Measurements from ENCODE around the gene RPP30. TPM values are rescaled to one million over a fixed set of nuclear protein-coding genes. Genes with fewer than 3 reads are reported as not detected.

The RPP30 gene
- total RNA-seq, 2 donors from 2014 or later = 58.3 to 62.4 TPM

- Histone ChIP-seq H3K27ac (ENCODE audit: low read depth, low read length) (no peak overlapping the region), H3K36me3 (ENCODE audit: control insufficient read depth, insufficient read depth, low read length) (no peaks in the 10 kb centered on the region), H3K27me3 (ENCODE audit: control insufficient read depth, insufficient read depth, low read length, poor library complexity, severe bottlenecking) (no peaks in the 10 kb centered on the region), H3K4me1 (ENCODE audit: control insufficient read depth, insufficient read depth, low read length) (no peaks in the 10 kb centered on the region), H3K9me3 (ENCODE audit: control insufficient read depth, low read length) (no peaks in the 10 kb centered on the region), H3K4me3 (ENCODE audit: low read length) (no peak overlapping the region), H3K9ac (ENCODE audit: extremely low read depth, low read length, poor library complexity, severe bottlenecking) (no peak overlapping the region)
- Mint-ChIP-seq H3K4me3 (no peak overlapping the region), H3K9me3 (peaks cover under 1% of the 10 kb centered on the region), H3K36me3 (ENCODE audit: low read depth) (no peaks in the 10 kb centered on the region), H3K27ac (no peak overlapping the region), H3K27me3 (ENCODE audit: insufficient read depth) (peaks cover 71% of the 10 kb centered on the region), H3K4me1 (no peaks in the 10 kb centered on the region)
- DNase-seq = no peak
- TF ChIP-seq, protein P1, sequence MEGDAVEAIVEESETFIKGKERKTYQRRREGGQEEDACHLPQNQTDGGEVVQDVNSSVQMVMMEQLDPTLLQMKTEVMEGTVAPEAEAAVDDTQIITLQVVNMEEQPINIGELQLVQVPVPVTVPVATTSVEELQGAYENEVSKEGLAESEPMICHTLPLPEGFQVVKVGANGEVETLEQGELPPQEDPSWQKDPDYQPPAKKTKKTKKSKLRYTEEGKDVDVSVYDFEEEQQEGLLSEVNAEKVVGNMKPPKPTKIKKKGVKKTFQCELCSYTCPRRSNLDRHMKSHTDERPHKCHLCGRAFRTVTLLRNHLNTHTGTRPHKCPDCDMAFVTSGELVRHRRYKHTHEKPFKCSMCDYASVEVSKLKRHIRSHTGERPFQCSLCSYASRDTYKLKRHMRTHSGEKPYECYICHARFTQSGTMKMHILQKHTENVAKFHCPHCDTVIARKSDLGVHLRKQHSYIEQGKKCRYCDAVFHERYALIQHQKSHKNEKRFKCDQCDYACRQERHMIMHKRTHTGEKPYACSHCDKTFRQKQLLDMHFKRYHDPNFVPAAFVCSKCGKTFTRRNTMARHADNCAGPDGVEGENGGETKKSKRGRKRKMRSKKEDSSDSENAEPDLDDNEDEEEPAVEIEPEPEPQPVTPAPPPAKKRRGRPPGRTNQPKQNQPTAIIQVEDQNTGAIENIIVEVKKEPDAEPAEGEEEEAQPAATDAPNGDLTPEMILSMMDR (conservative IDR thresholded peaks at IDR 0.05) = no peak
- WGBS, 2 experiments (ENCODE audit: insufficient coverage in 1 of 2, insufficient read length in 1 of 2) = no CpG with 5 or more reads among the region's 1 CpG
Observed at GRCh38 chr10:90944749-90945148, 73.0 kb downstream of the RPP30 start.

DNA sequence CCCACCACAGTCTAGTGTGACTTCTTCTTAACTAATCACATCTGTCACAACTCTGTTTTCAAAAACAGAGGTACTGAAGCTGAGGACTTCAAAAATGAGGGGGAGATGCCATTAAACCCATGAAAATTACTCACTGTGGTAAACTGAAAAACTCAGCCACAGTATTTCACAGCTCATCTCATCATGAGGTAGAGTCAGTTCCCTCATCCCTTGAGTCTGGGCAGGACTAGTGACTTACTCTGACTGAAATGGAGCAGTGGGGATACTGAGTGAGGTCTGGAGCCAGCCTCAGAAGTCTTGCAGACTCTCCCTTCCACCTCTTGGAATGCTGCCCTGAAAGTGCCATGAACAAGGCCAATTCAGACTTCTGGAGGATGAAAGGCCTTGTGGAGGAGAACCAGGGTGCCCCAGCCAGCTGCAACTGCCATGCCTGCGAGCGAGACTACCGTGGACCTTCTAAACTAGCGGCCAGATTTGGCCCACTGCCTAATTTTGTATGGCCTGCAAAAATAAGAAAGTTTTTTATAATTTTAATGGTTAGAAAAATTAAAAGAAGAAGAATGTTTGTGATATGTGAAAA lies 73.8 kb downstream of the RPP30 start:
- Mint-ChIP-seq H3K9me3 (peaks cover 6% of the 10 kb centered on the region), H3K27me3 (ENCODE audit: insufficient read depth) (peaks cover 71% of the 10 kb centered on the region), H3K4me1 (no peaks in the 10 kb centered on the region), H3K27ac (no peak overlapping the region), H3K4me3 (no peak overlapping the region), H3K36me3 (ENCODE audit: low read depth) (no peaks in the 10 kb centered on the region)
- H3K9me3 ChIP-seq (ENCODE audit: control insufficient read depth, low read length) = no peaks in the 10 kb centered on the region
- TF ChIP-seq, protein P1 (conservative IDR thresholded peaks at IDR 0.05) = no peak
- no peak overlapping the region for H3K4me3 ChIP-seq (ENCODE audit: low read length)
- no peak for DNase-seq
- H3K4me1 ChIP-seq (ENCODE audit: control insufficient read depth, insufficient read depth, low read length) = no peaks in the 10 kb centered on the region
- H3K9ac ChIP-seq (ENCODE audit: extremely low read depth, low read length, poor library complexity, severe bottlenecking) = no peak overlapping the region
- no peaks in the 10 kb centered on the region for H3K27me3 ChIP-seq (ENCODE audit: control insufficient read depth, insufficient read depth, low read length, poor library complexity, severe bottlenecking)
- WGBS, 2 experiments (ENCODE audit: insufficient coverage in 1 of 2, insufficient read length in 1 of 2) = 91 to 100% methylated on average over 4 of the region's 4 CpGs
- H3K36me3 ChIP-seq (ENCODE audit: control insufficient read depth, insufficient read depth, low read length) = no peaks in the 10 kb centered on the region
- H3K27ac ChIP-seq (ENCODE audit: low read depth, low read length) = no peak overlapping the region

GRCh38 chr10:90947030-90947960 lies 75.5 kb downstream of the RPP30 start:
- no peaks in the 10 kb centered on the region for H3K36me3 Mint-ChIP-seq (ENCODE audit: low read depth)
- no peak overlapping the region for H3K27ac Mint-ChIP-seq
- H3K36me3 ChIP-seq (ENCODE audit: control insufficient read depth, insufficient read depth, low read length) = no peaks in the 10 kb centered on the region
- no peak overlapping the region for H3K4me3 Mint-ChIP-seq
- no peaks in the 10 kb centered on the region for H3K4me1 Mint-ChIP-seq
- H3K27ac ChIP-seq (ENCODE audit: low read depth, low read length) = no peak overlapping the region
- peaks cover 83% of the 10 kb centered on the region for H3K27me3 Mint-ChIP-seq (ENCODE audit: insufficient read depth)
- no peaks in the 10 kb centered on the region for H3K4me1 ChIP-seq (ENCODE audit: control insufficient read depth, insufficient read depth, low read length)
- TF ChIP-seq, protein P1 (conservative IDR thresholded peaks at IDR 0.05) = no peak
- peaks cover 8% of the 10 kb centered on the region for H3K9me3 Mint-ChIP-seq
- WGBS, 2 experiments (ENCODE audit: insufficient coverage in 1 of 2, insufficient read length in 1 of 2) = 90 to 97% methylated on average over 3 to 5 of the region's 5 CpGs
- no peak overlapping the region for H3K4me3 ChIP-seq (ENCODE audit: low read length)
- H3K9me3 ChIP-seq (ENCODE audit: control insufficient read depth, low read length) = no peaks in the 10 kb centered on the region
- no peaks in the 10 kb centered on the region for H3K27me3 ChIP-seq (ENCODE audit: control insufficient read depth, insufficient read depth, low read length, poor library complexity, severe bottlenecking)
- DNase-seq = no peak
- H3K9ac ChIP-seq (ENCODE audit: extremely low read depth, low read length, poor library complexity, severe bottlenecking) = no peak overlapping the region

Other genes with a start within 250 kb of the RPP30 start
- 1 to 10 TPM in 1 of 2 donors, under 1 TPM in 1; 0.70 to 7.3 TPM for gene HTR7, start 13.9 kb upstream of the RPP30 start, total RNA-seq
- 10 to 100 TPM; 19.6 to 42.6 TPM for gene ANKRD1, start 49.1 kb downstream of the RPP30 start, total RNA-seq

Measured in endodermal cell (in vitro differentiated cells).